ENCODE results near the gene POLR1D.
"Not testable (repeated sequence)": the region's sequence is repeated elsewhere in the genome, so short reads cannot be mapped to it uniquely, and the experiment has no call there.

POLR1D gene

GRCh38 chr13:27619093-27619727 is 2.5 kb upstream of the POLR1D start:
- no peak for DNase-seq

GRCh38 chr13:27619728-27620376 is 1.8 kb upstream of the POLR1D start:
- DNase-seq: no peak

- DNase-seq: peak; percentile 83
Observed at GRCh38 chr13:27620377-27621115, 1.1 kb upstream of the POLR1D start, which contains the start of gene LNX2. Gene LNX2, minus strand, starts transcription at chr13:27620529. Its CDS starts 38,826 bp downstream, at chr13:27581703.

GRCh38 chr13:27621116-27621365 is 651 bp upstream of the POLR1D start:
- DNase-seq: no peak

GRCh38 chr13:27622102-27622820 is 569 bp downstream of the POLR1D start:
- no peak for DNase-seq

GRCh38 chr13:27622881-27623280 is 1.2 kb downstream of the POLR1D start:
- no peak for DNase-seq

GRCh38 chr13:27624071-27624470 is 2.4 kb downstream of the POLR1D start:
- DNase-seq: no peak

GRCh38 chr13:27625839-27626238 is 4.1 kb downstream of the POLR1D start:
- DNase-seq: no peak

- no peak for DNase-seq
Observed at GRCh38 chr13:27627380-27627779, 5.7 kb downstream of the POLR1D start.

GRCh38 chr13:27628081-27628480 is 6.4 kb downstream of the POLR1D start:
- DNase-seq: no peak

- DNase-seq: not testable (repeated sequence)
Observed at GRCh38 chr13:27628766-27629165, 7.1 kb downstream of the POLR1D start.

GRCh38 chr13:27631156-27631555 is 9.5 kb downstream of the POLR1D start:
- DNase-seq: no peak

- DNase-seq: no peak
Observed at GRCh38 chr13:27631665-27632064, 10.0 kb downstream of the POLR1D start.

GRCh38 chr13:27632214-27632613 is 10.5 kb downstream of the POLR1D start:
- DNase-seq: no peak

- no peak for DNase-seq
Observed at GRCh38 chr13:27632648-27633047, 11.0 kb downstream of the POLR1D start.

- DNase-seq: no peak
Observed at GRCh38 chr13:27634231-27634630, 12.5 kb downstream of the POLR1D start.

- no peak for DNase-seq
Observed at GRCh38 chr13:27634791-27635190, 13.1 kb downstream of the POLR1D start.

GRCh38 chr13:27635266-27635665 is 13.6 kb downstream of the POLR1D start:
- DNase-seq: no peak

- no peak for DNase-seq
Observed at GRCh38 chr13:27636589-27637288, 15.0 kb downstream of the POLR1D start.

- no peak for DNase-seq
Observed at GRCh38 chr13:27637289-27637626, 15.6 kb downstream of the POLR1D start.

- DNase-seq: no peak
Observed at GRCh38 chr13:27638001-27638400, 16.3 kb downstream of the POLR1D start.

GRCh38 chr13:27638521-27638920 is 16.8 kb downstream of the POLR1D start:
- no peak for DNase-seq

GRCh38 chr13:27639186-27639585 is 17.5 kb downstream of the POLR1D start:
- no peak for DNase-seq
